Body of pancreas (tissue), 4 donors: ENCODE data around the gene B3GNT4. TPM values are rescaled to one million over a fixed set of nuclear protein-coding genes. Genes with fewer than 3 reads are reported as not detected.

Experiments used
- ATAC-seq: fragments of 150-250 bp; one replicate; pipeline ENCODE4 v1.9.1; 2016
- DNase-seq, 4 donors: peaks; one replicate each; pipeline ENCODE4 v3.0.0-alpha.2; 2019
- H3K27ac ChIP-seq, 4 donors: fragments of 200-600 bp; sonication (generic); 1 replicate in 3 of 4; 2 replicates in 1 of 4; pipeline versions ENCODE4 v1.5.1 to v1.6.1; 2016 to 2019; ENCODE audit warnings: mild to moderate bottlenecking in 1 of 4, mixed read lengths in 1 of 4, moderate library complexity in 1 of 4
- H3K27me3 ChIP-seq, 2 donors: fragments of 200-600 bp; sonication (generic); one replicate each; pipeline ENCODE4 v1.6.0; 2016; ENCODE audit warnings: mild to moderate bottlenecking in 1 of 2
- H3K36me3 ChIP-seq, 2 donors: fragments of 200-600 bp; sonication (generic); replicated peaks in 1 of 2; 2 replicates each; pipeline ENCODE4 v1.5.1; 2016; ENCODE audit warnings: low read depth in 2 of 2; ENCODE audit not compliant: insufficient read depth in 1 of 2
- H3K4me1 ChIP-seq: fragments of 200-600 bp; sonication (generic); one replicate; pipeline ENCODE4 v1.6.0; 2016
- H3K4me3 ChIP-seq, 2 donors: fragments of 200-600 bp; sonication (generic); 1 replicate in 1 of 2; 2 replicates in 1 of 2; pipeline ENCODE4 v1.5.1; 2016 to 2019
- H3K9me3 ChIP-seq, 3 donors: fragments of 200-600 bp; sonication (generic); 1 replicate in 2 of 3; 2 replicates in 1 of 3; pipeline ENCODE4 v1.5.1; 2016
- POLR2A ChIP-seq, 3 donors: fragments of 450-650 bp; IDR thresholded peaks; one replicate each; pipeline ENCODE4 v1.6.1; 2016; ENCODE audit warnings: antibody characterized with exemption in 3 of 3, mild to moderate bottlenecking in 2 of 3
- WGBS, 2 donors: methylation state at CpG; one replicate each; pipeline ENCODE4 v1.1.5; 2017; 5-methylcytosine and 5-hydroxymethylcytosine counted together
- intact Hi-C: fragments of 100-400 bp; cut with DNase I; formaldehyde crosslinking; loops from one replicate; pipeline ENCODE4 v1.15.1; 2023
- total RNA-seq, 2 donors: library from RNA; depleted of rRNA; stranded (reverse); fragments of >200 nt; gene quantifications; one replicate each; pipeline ENCODE4 v1.1.0, GENCODE V29; 2016
- TF ChIP-seq, protein P1 (sequence below), 7 experiments: fragments of 450-650 bp in 4 of 7; fragments of 200-600 bp in 3 of 7; sonication (generic) in 3 of 7; IDR thresholded peaks; one replicate each; pipeline ENCODE4 v1.5.1; 2016 to 2019; ENCODE audit warnings: antibody characterized with exemption in 7 of 7

The B3GNT4 gene
- total RNA-seq, 2 donors from 2014 or later: not detected

DNA sequence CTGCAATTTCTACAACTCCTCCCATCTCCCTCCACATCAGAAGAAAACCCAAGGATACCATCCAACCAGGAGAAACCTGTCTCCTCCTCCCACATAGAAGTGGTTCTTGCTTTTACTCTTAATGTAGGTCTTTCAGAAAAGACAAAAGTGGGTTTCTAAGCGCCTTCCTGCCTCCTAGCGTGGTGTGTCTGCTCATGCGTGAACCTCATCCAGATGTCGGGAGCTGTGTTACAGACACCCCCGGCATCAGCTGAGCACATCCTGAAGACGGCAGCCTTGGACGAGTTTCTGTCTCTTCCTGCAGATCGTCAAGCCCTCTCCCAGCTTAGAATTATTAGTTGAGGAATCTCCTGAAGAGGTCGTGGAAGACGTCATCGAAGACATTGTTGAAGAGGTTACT is 11.1 kb upstream of the B3GNT4 start:
- DNase-seq: no peak

DNA sequence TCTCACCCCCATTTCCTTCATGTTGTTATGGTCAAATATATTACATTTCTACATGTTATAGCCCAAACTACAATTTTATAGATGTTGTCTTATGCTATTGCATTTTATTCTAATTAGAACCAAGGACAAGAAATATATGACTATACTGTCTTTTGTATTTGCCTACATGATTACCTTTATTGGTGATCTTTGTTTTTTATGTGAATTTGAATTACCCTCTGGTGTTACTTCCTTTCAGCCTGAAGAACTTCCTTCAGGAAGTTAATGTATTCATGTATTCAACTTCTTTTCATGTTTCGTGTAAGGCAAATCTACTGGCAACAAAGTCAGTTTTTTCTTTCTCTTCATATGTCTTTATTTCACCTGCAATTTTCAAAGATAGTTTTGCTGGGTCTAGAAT is 8.7 kb upstream of the B3GNT4 start:
- Histone ChIP-seq H3K4me1 (no peaks in the 10 kb centered on the region), H3K9me3 (no peaks in the 10 kb centered on the region), H3K4me3 (no peak overlapping the region), H3K27me3 (peaks cover 0 to 5% of the 10 kb centered on the region in 2 donors), H3K36me3 (no peaks in the 10 kb centered on the region), H3K27ac (no peak overlapping the region)
- WGBS, 2 donors: 78 to 90% methylated on average over 1 of the region's 1 CpG
- TF ChIP-seq, protein P1, sequence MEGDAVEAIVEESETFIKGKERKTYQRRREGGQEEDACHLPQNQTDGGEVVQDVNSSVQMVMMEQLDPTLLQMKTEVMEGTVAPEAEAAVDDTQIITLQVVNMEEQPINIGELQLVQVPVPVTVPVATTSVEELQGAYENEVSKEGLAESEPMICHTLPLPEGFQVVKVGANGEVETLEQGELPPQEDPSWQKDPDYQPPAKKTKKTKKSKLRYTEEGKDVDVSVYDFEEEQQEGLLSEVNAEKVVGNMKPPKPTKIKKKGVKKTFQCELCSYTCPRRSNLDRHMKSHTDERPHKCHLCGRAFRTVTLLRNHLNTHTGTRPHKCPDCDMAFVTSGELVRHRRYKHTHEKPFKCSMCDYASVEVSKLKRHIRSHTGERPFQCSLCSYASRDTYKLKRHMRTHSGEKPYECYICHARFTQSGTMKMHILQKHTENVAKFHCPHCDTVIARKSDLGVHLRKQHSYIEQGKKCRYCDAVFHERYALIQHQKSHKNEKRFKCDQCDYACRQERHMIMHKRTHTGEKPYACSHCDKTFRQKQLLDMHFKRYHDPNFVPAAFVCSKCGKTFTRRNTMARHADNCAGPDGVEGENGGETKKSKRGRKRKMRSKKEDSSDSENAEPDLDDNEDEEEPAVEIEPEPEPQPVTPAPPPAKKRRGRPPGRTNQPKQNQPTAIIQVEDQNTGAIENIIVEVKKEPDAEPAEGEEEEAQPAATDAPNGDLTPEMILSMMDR (IDR thresholded peaks at IDR 0.05): no peak
- TF ChIP-seq POLR2A (IDR thresholded peaks at IDR 0.05): no peak
- intact Hi-C loops: loop anchor here (5.0 to 10.0 kb wide), 2 partner anchors 138 to 270 kb away; no protein-coding TSS in a partner anchor
- DNase-seq (no peak), ATAC-seq (no peak)

More for the DNA sequence above, 11.1 kb upstream of the B3GNT4 start:
- no peaks in the 10 kb centered on the region for H3K27me3 ChIP-seq
- TF ChIP-seq, protein P1 (IDR thresholded peaks at IDR 0.05): no peak
- no peak for TF ChIP-seq POLR2A (IDR thresholded peaks at IDR 0.05)
- H3K27ac ChIP-seq: no peak overlapping the region
- no peaks in the 10 kb centered on the region for H3K9me3 ChIP-seq
- 68 to 76% methylated on average over 11 of the region's 11 CpGs for WGBS, 2 donors
- no peaks in the 10 kb centered on the region for H3K4me1 ChIP-seq
- intact Hi-C loops: loop anchor here (5.0 to 10.0 kb wide), 2 partner anchors 135 to 268 kb away; no protein-coding TSS in a partner anchor
- H3K36me3 ChIP-seq: no peaks in the 10 kb centered on the region
- H3K4me3 ChIP-seq: no peak overlapping the region
- ATAC-seq: no peak

DNA sequence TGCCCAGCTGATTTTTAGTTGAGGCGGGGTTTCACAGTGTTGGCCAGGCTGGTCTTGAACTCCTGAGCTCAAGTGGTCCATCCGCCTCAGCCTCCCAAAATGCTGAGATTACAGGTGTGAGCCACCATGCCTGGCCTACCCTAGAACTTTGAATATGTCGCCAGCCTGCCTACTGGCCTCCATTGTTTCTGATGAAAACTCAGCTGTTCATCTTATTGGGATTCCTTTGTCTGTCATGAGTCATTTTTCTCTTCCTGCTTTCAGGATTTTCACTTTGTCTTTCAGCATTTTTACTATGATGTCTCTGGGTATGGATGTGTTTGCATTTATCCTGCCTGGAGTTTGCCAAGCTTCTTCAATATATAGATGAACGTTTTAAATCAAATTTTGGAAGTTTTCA is 8.1 kb upstream of the B3GNT4 start:
- ATAC-seq (no peak), DNase-seq (no peak)
- Histone ChIP-seq H3K4me1 (no peaks in the 10 kb centered on the region), H3K36me3 (no peaks in the 10 kb centered on the region), H3K27ac (no peak overlapping the region), H3K4me3 (no peak overlapping the region), H3K27me3 (peaks cover 0 to 5% of the 10 kb centered on the region in 2 donors), H3K9me3 (no peaks in the 10 kb centered on the region)
- TF ChIP-seq POLR2A (IDR thresholded peaks at IDR 0.05): no peak
- TF ChIP-seq, protein P1 (IDR thresholded peaks at IDR 0.05): no peak
- WGBS, 2 donors: 74 to 85% methylated on average over 4 of the region's 4 CpGs
- intact Hi-C loops: loop anchor here (10.0 kb wide), 1 partner anchor 271 kb away; no protein-coding TSS in a partner anchor

DNA sequence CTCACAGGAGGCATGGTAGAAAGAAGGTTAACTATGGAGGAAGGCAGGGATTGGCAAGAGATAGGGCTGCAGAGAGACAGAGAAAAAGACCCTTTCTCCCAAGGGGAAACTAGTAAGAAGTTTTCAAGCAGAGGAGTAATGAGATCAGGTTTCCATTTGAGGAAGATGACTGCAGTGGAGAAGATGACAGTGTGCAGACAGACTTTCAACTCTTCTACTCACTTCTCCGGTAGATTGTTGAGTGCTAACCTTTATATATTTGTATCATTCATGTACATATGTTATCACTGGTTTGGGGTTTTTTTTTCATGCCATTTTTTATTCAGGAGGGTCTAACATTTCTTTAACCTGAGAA is 5.9 kb upstream of the B3GNT4 start:
- H3K36me3 ChIP-seq: no peaks in the 10 kb centered on the region
- intact Hi-C loops: loop anchor here (10.0 kb wide), 1 partner anchor 273 kb away; no protein-coding TSS in a partner anchor

DNA sequence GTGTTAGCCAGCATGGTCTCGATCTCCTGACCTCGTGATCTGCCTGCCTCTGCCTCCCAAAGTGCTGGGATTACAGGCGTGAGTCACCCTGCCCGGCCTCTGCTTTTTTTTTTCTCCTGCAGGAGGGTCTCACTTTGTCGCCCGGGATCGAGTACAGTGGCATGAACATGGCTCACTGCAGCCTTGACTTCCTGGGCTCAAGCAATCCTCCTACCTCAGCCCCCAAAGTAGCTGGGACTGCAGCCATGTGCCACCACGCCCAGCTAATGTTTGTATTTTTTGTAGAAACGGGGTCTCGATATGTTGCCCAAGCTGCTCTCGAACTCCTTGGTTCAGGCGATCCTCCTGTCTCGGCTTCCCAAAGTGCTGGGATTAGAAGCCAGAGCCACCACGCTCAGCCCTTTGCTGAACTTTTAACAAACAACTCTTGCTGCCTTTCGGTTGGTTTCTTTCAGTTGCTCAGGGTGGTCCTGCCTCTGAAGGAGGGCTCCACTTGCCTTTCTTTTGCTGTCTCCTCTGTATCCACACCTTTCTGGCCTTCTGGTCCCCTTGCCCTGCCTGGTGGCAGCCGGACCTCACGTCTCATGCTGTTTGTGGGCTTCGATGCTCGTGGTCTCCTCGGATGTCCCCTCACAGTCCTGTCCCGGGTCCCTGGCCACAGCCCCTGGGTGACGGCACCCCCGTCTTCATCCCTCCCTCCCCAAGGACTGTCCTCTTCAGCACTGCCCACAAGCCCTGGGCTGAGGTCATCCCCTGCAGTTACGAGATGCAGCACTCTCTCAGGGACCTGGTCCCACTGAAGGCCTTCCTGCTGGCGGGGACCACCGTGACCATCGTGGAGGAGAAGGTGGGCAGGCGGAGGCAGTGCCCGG is 3.8 kb upstream of the B3GNT4 start:
- 82 to 83% methylated on average over 24 to 29 of the region's 29 CpGs for WGBS, 2 donors
- H3K27me3 ChIP-seq: peaks cover 0 to 24% of the 10 kb centered on the region in 2 donors
- TF ChIP-seq, protein P1 (IDR thresholded peaks at IDR 0.05): no peak
- TF ChIP-seq POLR2A (IDR thresholded peaks at IDR 0.05): no peak
- no peaks in the 10 kb centered on the region for H3K36me3 ChIP-seq
- no peaks in the 10 kb centered on the region for H3K9me3 ChIP-seq
- peaks cover 21% of the 10 kb centered on the region for H3K4me1 ChIP-seq
- intact Hi-C loops: loop anchor here (10.0 kb wide), 1 partner anchor 275 kb away; no protein-coding TSS in a partner anchor
- no peak for ATAC-seq
- no peak for DNase-seq
- H3K27ac ChIP-seq: no peak overlapping the region
- H3K4me3 ChIP-seq: no peak overlapping the region

More for the DNA sequence above, 5.9 kb upstream of the B3GNT4 start:
- Histone ChIP-seq H3K27ac (no peak overlapping the region), H3K27me3 (peaks cover 0 to 16% of the 10 kb centered on the region in 2 donors), H3K4me1 (peaks cover 1% of the 10 kb centered on the region), H3K9me3 (no peaks in the 10 kb centered on the region), H3K4me3 (no peak overlapping the region)
- TF ChIP-seq POLR2A (IDR thresholded peaks at IDR 0.05): no peak
- DNase-seq (no peak), ATAC-seq (no peak)
- WGBS, 2 donors: 64 to 69% methylated on average over 1 of the region's 1 CpG
